Vagina (tissue), 2 donors: ENCODE results near the gene PDE4C. TPM values are rescaled to one million over a fixed set of nuclear protein-coding genes. Genes with fewer than 3 reads are reported as not detected.

Experiments
- DNase-seq, 2 donors: peaks; one replicate each; pipeline ENCODE4 v3.0.0-alpha.2; 2017; ENCODE audit errors: extremely low spot score in 2 of 2
- H3K27ac ChIP-seq: fragments of 200-600 bp; sonication (generic); one replicate; pipeline ENCODE4 v1.5.1; 2019
- H3K27me3 ChIP-seq: fragments of 200-600 bp; sonication (generic); one replicate; pipeline ENCODE4 v1.5.1; 2019
- H3K36me3 ChIP-seq, 2 donors: fragments of 200-600 bp; sonication (generic); one replicate each; pipeline ENCODE4 v1.5.1; 2017 to 2019
- H3K4me1 ChIP-seq: fragments of 200-600 bp; sonication (generic); one replicate; pipeline ENCODE4 v1.5.1; 2019
- H3K4me3 ChIP-seq, 2 donors: fragments of 200-600 bp; sonication (generic); 1 replicate in 1 of 2; 2 replicates in 1 of 2; pipeline ENCODE4 v1.5.1; 2016 to 2019
- H3K9me3 ChIP-seq: fragments of 200-600 bp; sonication (generic); one replicate; pipeline ENCODE4 v1.5.1; 2019
- POLR2A ChIP-seq, 2 donors: fragments of 450-650 bp; IDR thresholded peaks; one replicate each; pipeline ENCODE4 v1.6.1; 2017; ENCODE audit warnings: antibody characterized with exemption in 2 of 2, mild to moderate bottlenecking in 2 of 2, moderate library complexity in 2 of 2
- POLR2AphosphoS5 ChIP-seq, 2 donors: sonication (generic); formaldehyde crosslinking; IDR thresholded peaks; one replicate each; pipeline ENCODE4 v1.9.0; 2017; ENCODE audit warnings: antibody characterized with exemption in 2 of 2, mild to moderate bottlenecking in 2 of 2, low read depth in 1 of 2; ENCODE audit not compliant: insufficient read depth in 1 of 2
- intact Hi-C: fragments of 100-400 bp; cut with DNase I; formaldehyde crosslinking; loops from one replicate; pipeline ENCODE4 v1.15.1; 2023
- total RNA-seq: library from RNA; depleted of rRNA; stranded (reverse); fragments of >200 nt; gene quantifications from one replicate; pipeline ENCODE4 v1.2.3, GENCODE V29; 2016
- TF ChIP-seq, protein P1 (sequence below), 3 experiments: fragments of 450-650 bp in 2 of 3; fragments of 200-600 bp in 1 of 3; sonication (generic) in 1 of 3; IDR thresholded peaks; one replicate each; pipeline ENCODE4 v1.5.1; 2017 to 2019; ENCODE audit warnings: antibody characterized with exemption in 3 of 3, mild to moderate bottlenecking in 2 of 3, moderate library complexity in 2 of 3

The PDE4C gene
- total RNA-seq, 1 donor from 2014 or later, result 0.98 TPM

DNA sequence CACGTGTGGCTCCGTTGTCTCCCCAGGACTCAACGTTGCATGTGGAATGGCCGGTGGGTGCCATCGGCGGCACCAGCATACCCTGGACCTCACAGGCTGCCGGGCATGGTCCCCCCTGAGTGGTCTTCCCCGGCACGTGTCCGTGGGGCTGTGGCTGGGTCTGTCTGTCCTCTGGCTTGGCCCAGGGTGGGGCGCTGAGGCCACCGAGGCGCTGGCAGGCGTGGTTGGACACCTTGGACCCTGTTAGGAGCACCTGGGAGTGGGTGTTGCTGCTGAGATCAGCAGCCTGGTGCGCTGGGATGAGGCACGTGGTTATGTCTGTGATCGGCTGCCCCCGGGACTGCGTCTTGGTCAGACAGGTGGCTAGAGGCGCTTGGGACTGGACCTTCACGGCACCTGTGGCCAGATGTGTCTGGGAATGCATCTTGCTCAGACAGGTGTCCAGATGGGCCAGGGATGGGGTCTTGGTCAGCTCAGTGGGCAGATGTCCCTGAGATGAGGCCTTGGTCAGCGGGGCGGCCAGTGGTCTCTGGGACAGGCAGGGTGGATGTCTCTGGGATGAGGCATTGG lies 38.8 kb upstream of the PDE4C start:
- H3K4me1 ChIP-seq, result no peaks in the 10 kb centered on the region
- no peak overlapping the region for H3K4me3 ChIP-seq
- H3K27me3 ChIP-seq, result no peaks in the 10 kb centered on the region
- H3K27ac ChIP-seq, result no peak overlapping the region
- no peaks in the 10 kb centered on the region for H3K9me3 ChIP-seq
- DNase-seq, result no peak
- peaks cover 0 to 29% of the 10 kb centered on the region in 2 donors for H3K36me3 ChIP-seq
- no peak for TF ChIP-seq POLR2AphosphoS5 (IDR thresholded peaks at IDR 0.05; ENCODE audit: insufficient read depth in 1 of 2, low read depth in 1 of 2)
- no peak for TF ChIP-seq POLR2A (IDR thresholded peaks at IDR 0.05)
- TF ChIP-seq, protein P1, sequence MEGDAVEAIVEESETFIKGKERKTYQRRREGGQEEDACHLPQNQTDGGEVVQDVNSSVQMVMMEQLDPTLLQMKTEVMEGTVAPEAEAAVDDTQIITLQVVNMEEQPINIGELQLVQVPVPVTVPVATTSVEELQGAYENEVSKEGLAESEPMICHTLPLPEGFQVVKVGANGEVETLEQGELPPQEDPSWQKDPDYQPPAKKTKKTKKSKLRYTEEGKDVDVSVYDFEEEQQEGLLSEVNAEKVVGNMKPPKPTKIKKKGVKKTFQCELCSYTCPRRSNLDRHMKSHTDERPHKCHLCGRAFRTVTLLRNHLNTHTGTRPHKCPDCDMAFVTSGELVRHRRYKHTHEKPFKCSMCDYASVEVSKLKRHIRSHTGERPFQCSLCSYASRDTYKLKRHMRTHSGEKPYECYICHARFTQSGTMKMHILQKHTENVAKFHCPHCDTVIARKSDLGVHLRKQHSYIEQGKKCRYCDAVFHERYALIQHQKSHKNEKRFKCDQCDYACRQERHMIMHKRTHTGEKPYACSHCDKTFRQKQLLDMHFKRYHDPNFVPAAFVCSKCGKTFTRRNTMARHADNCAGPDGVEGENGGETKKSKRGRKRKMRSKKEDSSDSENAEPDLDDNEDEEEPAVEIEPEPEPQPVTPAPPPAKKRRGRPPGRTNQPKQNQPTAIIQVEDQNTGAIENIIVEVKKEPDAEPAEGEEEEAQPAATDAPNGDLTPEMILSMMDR (IDR thresholded peaks at IDR 0.05), result no peak
- intact Hi-C loops, result no loop called here

DNA sequence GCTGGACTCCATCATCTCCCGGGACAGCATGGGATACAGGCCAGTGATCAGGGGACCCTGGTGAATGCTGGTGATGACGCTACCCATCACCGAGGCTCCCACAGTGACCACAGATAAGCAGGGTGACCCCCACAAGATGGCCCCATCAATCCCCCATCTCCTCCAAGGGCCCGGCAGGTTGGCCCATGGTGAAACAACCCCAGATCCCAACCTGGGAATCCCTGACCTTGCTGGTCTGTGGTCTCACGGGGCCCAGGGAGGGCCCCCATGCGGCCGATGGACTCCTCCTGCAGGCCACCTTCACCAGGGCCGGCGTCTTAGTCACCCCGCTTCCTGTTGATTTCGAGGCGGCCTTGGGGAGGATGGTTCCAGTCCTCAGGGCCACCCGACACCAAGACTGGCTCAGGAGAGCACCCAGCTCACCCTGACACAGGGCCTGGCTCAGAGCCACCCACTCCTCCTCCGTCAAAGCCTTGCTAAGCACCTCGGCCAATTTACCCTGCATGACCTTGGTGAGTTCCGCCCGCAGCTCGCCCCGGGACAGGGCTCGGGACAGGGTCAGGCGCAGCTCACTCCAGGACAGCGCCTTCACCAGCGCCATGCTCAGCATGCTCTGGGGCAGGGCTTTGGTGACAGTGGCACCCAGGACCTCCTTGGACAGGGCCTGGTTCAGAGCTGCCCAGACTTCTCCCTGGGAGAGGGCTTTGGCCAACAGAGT lies 38.1 kb upstream of the PDE4C start:
- Histone ChIP-seq H3K27me3 (no peaks in the 10 kb centered on the region), H3K4me3 (no peak overlapping the region), H3K27ac (no peak overlapping the region), H3K36me3 (peaks cover 0 to 29% of the 10 kb centered on the region in 2 donors), H3K4me1 (no peaks in the 10 kb centered on the region), H3K9me3 (no peaks in the 10 kb centered on the region)
- intact Hi-C loops, result no loop called here
- no peak for DNase-seq
- TF ChIP-seq POLR2AphosphoS5 (IDR thresholded peaks at IDR 0.05; ENCODE audit: insufficient read depth in 1 of 2, low read depth in 1 of 2) (no peak), POLR2A (IDR thresholded peaks at IDR 0.05) (no peak)
- TF ChIP-seq, protein P1 (IDR thresholded peaks at IDR 0.05), result no peak

DNA sequence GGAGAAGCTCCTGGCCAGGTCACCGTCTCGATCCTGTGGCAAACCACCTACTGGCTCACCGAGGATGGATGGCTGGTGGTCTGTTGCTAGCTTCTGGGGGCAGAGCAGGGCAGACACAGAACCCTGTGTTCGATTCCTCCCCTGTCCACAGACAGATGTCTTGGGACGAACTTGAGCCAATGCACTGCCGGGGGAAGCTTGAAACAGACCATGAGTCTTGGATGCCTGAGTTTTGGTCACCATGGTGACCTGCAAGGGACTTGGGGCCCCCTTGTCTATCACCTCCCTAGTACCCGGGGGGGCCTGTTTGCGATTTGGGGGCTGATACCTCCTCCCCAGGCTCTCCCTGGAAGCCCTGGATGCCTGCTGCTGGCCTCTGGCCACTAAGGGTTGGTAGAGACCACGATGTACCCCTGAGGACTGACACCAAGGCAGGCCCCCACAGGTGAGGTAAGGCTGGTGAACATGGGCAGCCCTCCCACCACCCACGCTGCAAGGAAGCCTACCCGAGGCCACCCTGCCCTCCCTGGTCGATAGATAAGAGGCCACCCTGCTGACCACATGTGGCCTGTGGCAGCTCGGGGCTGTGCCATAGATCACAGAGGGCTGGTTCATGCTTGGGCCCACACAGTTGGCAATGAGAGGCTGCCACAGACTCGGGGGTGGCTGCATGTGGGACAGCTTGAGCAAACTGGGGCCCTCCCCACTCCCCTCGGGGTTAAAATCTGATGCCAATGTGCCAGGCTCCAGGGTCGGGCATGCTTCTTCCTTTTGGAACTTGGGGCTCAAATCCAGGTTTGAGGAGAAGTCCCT lies 37.3 kb upstream of the PDE4C start:
- intact Hi-C loops, result no loop called here
- H3K36me3 ChIP-seq, result peaks cover 0 to 29% of the 10 kb centered on the region in 2 donors

DNA sequence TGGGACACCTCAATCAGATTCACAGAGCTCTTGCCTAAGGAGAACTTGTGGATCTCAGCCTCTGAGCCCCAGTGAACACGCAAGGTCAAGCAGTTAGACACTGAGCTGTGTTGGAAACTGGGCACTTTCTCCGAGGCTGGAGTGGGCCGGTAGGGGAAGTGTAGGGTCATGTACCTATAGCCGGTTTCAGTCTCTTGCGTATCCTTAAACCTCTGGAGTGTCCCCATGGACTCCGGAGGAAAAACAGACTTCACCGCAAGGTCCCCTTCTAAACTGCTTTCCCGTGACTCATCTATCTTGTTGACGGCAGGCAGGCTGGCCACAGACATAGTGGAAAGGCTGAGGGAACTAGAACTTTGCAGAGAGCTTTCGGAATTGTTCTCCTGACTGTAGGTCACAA lies 36.7 kb upstream of the PDE4C start:
- H3K36me3 ChIP-seq, result peaks cover 0 to 29% of the 10 kb centered on the region in 2 donors
- H3K27me3 ChIP-seq, result no peaks in the 10 kb centered on the region
- H3K4me3 ChIP-seq, result no peak overlapping the region
- no peak for DNase-seq
- no peaks in the 10 kb centered on the region for H3K4me1 ChIP-seq
- TF ChIP-seq POLR2A (IDR thresholded peaks at IDR 0.05) (no peak), POLR2AphosphoS5 (IDR thresholded peaks at IDR 0.05; ENCODE audit: insufficient read depth in 1 of 2, low read depth in 1 of 2) (no peak)
- TF ChIP-seq, protein P1 (IDR thresholded peaks at IDR 0.05), result no peak
- intact Hi-C loops, result no loop called here
- no peaks in the 10 kb centered on the region for H3K9me3 ChIP-seq
- no peak overlapping the region for H3K27ac ChIP-seq

More for the DNA sequence above, 37.3 kb upstream of the PDE4C start:
- no peaks in the 10 kb centered on the region for H3K27me3 ChIP-seq
- DNase-seq, result no peak
- no peaks in the 10 kb centered on the region for H3K4me1 ChIP-seq
- TF ChIP-seq POLR2AphosphoS5 (IDR thresholded peaks at IDR 0.05; ENCODE audit: insufficient read depth in 1 of 2, low read depth in 1 of 2), result no peak
- TF ChIP-seq, protein P1 (IDR thresholded peaks at IDR 0.05), result no peak
- no peak for TF ChIP-seq POLR2A (IDR thresholded peaks at IDR 0.05)
- H3K9me3 ChIP-seq, result no peaks in the 10 kb centered on the region
- no peak overlapping the region for H3K27ac ChIP-seq
- no peak overlapping the region for H3K4me3 ChIP-seq
